Fibroblast of lung (primary cell): ENCODE measurements around the gene SGO1.

Source experiments
- CTCF ChIP-seq, 2 donors: IDR thresholded peaks in 1 of 2; conservative IDR thresholded peaks in 1 of 2; 1 replicate in 1 of 2; 2 replicates in 1 of 2; pipeline ENCODE4 v1.5.1; 2011 to 2012; ENCODE audit warnings: low read length in 2 of 2, control low read depth in 1 of 2, inconsistent platforms in 1 of 2, low read depth in 1 of 2, mild to moderate bottlenecking in 1 of 2
- EZH2 ChIP-seq: IDR thresholded peaks from 2 replicates; pipeline ENCODE4 v1.5.1; 2012; ENCODE audit warnings: low read length, control low read depth, mild to moderate bottlenecking; ENCODE audit errors: missing control alignments

GRCh38 chr3:20130106-20130505, 55.9 kb downstream of the SGO1 start:
- no peak for TF ChIP-seq CTCF (conservative IDR thresholded peaks at IDR 0.05 in 1 of 2, IDR thresholded peaks at IDR 0.05 in 1 of 2; ENCODE audit: low read depth in 1 of 2, low read length in 2 of 2)
- no peak for TF ChIP-seq EZH2
